HG03159 (cell line): Measurements from ENCODE around the gene MFSD6L.

Experiments
- ATAC-seq: cut with Tn5 transposase; IDR thresholded peaks from one replicate; pipeline ENCODE4 v1.9.1; 2021; ENCODE audit warnings: mild to moderate bottlenecking, moderate library complexity; ENCODE audit not compliant: unreplicated experiment

Gene MFSD6L

GRCh38 chr17:8747742-8748141 lies 51.4 kb downstream of the MFSD6L start:
- ATAC-seq = no peak
